ENCODE results near the gene TPGS2. TPM values are rescaled to one million over a fixed set of nuclear protein-coding genes. Genes with fewer than 3 reads are reported as not detected.

TPGS2 gene
- total RNA-seq, 1 experiment from 2014 or later, result 294 TPM

Other genes with a start within 250 kb of the TPGS2 start
- 5.3 and 6.1 TPM in 2 replicates for gene KIAA1328, start 125 bp upstream of the TPGS2 start, total RNA-seq (2014; rRNA removed)